Ureter (tissue), 1 donor: ENCODE results near the gene SYT7. TPM values are rescaled to one million over a fixed set of nuclear protein-coding genes. Genes with fewer than 3 reads are reported as not detected.

Experiments used
- DNase-seq: peaks from one replicate; pipeline ENCODE4 v3.0.0-alpha.2; 2020; ENCODE audit warnings: low spot score
- total RNA-seq: library from RNA; stranded (reverse); gene quantifications from one replicate; pipeline ENCODE4 v1.2.4, GENCODE V29; 2023
- donor health status: DM: yes; HTN: yes; CAD: no.

SYT7 gene
- total RNA-seq, 1 donor from 2014 or later: 6.7 TPM

DNA sequence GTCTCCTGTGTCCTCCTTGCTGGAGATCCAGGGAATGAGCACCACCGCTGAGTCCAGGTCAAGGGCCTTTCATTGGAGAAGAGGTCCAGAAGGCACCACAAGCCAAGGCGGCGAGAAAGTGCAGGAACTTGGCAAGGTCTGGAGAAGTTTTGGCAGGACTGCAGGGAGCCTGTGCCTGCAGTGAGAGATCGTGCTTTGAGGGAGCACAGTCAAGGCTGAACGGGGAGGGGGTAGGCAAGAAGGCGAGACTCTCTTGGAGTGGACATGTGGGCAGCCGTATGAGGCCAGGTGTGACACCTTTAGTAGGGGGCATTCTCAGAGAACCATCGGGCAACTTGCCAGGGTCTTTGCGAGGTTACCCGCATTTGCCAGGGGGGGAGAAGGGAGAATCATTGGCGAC, 41.9 kb downstream of the SYT7 start:
- no peak for DNase-seq

GRCh38 chr11:61538636-61538961, 42.3 kb downstream of the SYT7 start:
- no peak for DNase-seq

GRCh38 chr11:61537326-61537725, 43.5 kb downstream of the SYT7 start:
- DNase-seq: no peak

DNA sequence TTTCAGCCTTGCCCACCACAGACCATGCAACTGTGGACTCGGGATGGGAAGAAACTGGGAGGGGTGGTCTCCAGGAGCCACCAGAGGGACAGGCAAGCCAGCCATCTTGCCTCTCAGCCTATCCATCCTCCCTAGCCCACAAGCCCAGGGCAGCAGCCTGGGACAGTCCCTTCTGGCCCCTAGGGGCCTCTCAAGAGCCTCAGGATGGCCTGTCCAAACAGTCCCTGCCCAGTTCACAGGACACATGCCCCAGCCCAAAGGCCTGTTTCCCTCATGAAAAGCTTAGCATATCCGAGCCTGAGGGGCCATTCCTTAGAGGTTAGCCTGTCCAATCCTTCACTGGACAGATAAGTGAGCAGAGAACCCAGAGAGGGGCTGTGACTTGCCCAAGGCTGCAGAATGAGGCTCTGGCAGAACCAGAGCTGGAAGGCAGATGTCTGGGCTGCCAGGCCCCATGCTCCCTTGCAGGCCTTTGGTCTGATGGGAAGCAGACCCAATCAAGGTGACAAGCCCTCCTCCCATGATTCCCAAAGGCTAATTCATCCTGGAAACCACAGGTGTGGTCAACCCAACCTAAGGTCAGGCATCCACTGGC, 44.1 kb downstream of the SYT7 start:
- no peak for DNase-seq

DNA sequence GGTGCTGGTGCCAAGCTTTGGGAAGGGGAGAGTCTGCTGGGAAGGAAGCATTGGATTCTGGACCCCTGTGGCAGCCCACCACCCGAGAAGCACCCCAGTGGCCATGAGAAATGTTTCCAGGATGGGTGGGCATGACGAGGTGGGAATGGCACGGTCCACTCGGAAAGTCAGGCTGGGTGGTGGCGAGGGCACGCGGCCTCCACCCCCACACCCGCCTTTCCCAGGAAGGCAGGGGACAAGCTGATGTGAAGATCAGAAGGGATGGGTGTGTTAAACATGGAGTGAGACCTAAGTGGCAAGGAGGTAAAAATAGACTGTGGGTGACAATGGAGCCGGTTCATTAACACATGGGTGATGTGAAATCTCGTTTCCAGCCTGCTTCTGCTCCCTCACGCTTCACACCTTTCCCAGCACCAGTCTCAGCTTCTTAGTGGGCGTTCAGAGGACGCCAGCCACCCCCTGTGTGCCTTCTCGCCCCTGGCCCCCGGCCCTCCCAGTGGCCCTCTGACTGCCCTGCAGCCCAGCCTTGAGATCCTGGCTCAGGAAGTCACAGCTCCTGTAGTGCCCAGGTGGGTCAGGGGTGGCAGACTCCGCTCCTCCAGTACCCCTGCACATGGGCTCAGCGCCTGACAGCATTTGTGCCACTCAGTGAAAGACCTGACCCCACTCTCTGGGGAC, 44.7 kb downstream of the SYT7 start:
- DNase-seq: no peak

GRCh38 chr11:61534933-61535839, 45.7 kb downstream of the SYT7 start:
- DNase-seq: no peak

DNA sequence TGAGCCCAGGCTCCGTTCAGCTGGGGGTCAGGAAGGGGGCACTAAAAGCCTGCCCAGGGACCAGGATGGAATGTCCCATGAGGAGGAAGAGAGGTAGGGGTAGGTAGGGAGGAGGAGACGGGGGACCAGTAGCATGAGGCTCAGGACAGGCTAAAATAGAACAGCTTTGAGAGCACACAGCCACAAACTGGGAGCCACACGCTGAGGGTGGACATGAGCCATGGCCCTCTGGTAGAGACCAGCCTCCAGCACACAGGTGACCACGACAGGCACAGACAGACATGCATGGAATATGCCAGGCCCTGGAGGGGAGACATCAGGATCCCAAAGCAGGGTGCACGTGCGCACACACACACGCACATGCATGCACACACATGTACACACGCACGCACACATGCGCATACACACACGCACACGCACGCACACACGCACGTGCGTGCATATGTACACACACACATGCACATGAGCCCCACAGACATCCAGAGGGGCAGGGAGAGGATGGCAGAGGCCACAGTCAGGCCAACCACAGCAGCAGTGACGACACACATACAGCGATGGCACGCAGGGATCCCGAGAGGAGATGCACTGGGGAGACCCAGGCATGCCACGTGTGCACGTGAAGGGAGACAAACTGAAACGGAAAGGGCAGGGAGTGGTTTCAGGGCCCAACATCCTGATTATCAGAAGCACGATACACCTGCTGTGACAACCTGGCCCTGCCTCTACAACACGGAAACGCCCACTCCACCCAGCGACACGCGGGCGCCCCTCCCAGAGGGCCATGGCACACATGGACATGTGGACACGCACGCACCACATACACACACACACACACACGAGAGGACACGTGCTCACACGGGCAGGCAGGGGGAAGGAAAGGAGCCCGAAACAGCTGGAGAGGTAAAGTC, 46.6 kb downstream of the SYT7 start:
- no peak for DNase-seq

GRCh38 chr11:61533401-61533800, 47.5 kb downstream of the SYT7 start:
- no peak for DNase-seq

DNA sequence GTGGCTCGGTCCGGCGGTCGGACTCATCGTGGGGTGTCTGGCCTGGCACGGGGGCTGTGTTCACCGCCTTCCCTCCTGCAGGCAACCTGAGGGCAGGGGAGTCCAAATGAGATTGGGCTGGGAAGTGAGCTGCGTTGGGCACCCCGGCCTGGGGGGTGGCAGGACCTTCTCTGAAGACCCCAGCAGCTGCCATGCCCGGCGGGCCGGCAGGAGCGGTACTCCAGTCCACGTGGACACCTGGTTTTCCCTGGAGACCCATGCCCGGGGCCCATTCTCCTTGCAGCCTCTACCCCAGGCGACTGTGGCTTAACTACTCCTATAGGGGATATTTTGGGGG, 47.9 kb downstream of the SYT7 start:
- DNase-seq: no peak

- no peak for DNase-seq
Observed at GRCh38 chr11:61532134-61533038, 48.5 kb downstream of the SYT7 start.

DNA sequence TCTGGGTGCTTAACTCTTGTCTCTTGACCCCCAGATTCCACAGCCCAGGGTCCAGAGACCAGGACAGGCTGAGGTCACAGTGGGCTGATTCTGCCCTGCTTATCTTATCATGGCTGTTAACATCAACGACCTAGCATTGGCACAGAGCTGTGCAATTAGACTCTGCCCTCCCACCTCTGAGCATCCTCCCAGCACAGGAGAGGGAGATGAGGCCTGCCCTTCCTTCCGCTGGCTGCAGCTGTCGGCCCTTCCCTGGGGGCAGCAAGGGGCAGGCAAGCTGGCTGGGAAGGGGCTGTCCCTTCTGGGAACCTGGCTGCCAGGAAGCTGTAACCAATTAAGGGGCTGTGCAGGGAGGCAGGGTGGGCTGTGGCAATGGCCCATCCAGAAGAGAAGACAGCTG, 49.8 kb downstream of the SYT7 start:
- no peak for DNase-seq

DNA sequence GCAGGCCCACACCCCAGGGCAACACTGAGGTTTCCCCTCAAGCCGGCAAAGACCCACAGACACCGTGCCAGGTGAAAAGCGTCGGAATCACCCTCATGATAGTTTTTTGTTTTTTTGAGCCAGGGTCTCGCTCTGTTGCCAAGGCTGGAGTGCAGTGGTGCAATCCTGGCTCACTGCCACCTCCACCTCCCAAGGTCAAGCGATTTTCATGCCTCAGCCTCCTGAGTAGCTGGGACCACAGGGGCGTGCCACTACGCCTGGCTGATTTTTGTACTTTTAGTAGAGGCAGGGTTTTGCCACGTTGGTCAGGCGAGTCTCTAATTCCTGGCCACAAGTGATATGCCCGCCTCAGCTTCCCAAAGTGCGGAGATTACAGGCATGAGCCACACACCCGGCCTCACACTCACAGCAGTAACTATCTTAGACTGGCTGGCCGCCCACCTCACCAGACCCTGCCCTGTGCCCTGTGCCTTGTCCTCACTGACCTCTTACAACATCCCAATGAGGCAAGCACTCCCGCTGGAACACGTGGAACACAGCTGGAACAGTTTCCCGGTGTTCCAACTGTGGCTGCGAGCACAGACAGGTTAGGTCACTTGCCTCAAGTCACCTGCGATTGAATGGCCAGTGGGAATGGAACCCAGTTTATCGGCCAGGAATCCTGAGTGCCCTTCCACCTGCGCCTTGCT, 51.2 kb downstream of the SYT7 start:
- no peak for DNase-seq

DNA sequence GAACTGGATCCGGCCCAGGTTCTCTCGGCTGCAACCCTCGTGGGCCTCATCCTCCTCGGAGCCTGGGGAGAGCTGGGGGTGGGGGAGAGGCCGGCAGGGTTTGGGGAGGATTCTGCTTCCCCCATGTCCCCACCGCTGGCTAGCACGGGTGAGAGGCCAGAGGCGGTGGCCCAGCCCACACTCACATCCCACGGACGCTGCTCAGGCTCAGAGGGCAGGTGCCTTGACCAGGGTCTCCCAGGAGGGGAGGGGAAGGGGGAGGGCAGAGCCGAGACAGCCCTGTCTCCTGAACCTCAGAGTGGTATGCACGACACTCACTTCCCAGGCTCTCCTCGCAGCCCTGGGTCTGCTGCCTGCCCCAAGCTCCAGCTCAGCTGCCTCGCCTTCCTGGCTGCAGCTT, 52.8 kb downstream of the SYT7 start:
- no peak for DNase-seq

- DNase-seq: no peak
Observed at GRCh38 chr11:61526956-61527731, 53.7 kb downstream of the SYT7 start.

GRCh38 chr11:61526229-61526628, 54.6 kb downstream of the SYT7 start:
- no peak for DNase-seq

GRCh38 chr11:61524963-61525587, 55.8 kb downstream of the SYT7 start:
- no peak for DNase-seq

- no peak for DNase-seq
Observed at GRCh38 chr11:61524446-61524845, 56.4 kb downstream of the SYT7 start.

- no peak for DNase-seq
Observed at GRCh38 chr11:61522881-61523280, 58.0 kb downstream of the SYT7 start.
